GM18868 (cell line): ENCODE measurements around the gene MYOCD.
"Not testable (repeated sequence)": the region's sequence is repeated elsewhere in the genome, so short reads cannot be mapped to it uniquely, and the experiment has no call there.

Experiments
- ATAC-seq: cut with Tn5 transposase; IDR thresholded peaks from one replicate; pipeline ENCODE4 v1.9.1; 2021; ENCODE audit warnings: mild to moderate bottlenecking, moderate library complexity; ENCODE audit not compliant: unreplicated experiment

MYOCD gene, protein sequence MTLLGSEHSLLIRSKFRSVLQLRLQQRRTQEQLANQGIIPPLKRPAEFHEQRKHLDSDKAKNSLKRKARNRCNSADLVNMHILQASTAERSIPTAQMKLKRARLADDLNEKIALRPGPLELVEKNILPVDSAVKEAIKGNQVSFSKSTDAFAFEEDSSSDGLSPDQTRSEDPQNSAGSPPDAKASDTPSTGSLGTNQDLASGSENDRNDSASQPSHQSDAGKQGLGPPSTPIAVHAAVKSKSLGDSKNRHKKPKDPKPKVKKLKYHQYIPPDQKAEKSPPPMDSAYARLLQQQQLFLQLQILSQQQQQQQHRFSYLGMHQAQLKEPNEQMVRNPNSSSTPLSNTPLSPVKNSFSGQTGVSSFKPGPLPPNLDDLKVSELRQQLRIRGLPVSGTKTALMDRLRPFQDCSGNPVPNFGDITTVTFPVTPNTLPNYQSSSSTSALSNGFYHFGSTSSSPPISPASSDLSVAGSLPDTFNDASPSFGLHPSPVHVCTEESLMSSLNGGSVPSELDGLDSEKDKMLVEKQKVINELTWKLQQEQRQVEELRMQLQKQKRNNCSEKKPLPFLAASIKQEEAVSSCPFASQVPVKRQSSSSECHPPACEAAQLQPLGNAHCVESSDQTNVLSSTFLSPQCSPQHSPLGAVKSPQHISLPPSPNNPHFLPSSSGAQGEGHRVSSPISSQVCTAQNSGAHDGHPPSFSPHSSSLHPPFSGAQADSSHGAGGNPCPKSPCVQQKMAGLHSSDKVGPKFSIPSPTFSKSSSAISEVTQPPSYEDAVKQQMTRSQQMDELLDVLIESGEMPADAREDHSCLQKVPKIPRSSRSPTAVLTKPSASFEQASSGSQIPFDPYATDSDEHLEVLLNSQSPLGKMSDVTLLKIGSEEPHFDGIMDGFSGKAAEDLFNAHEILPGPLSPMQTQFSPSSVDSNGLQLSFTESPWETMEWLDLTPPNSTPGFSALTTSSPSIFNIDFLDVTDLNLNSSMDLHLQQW

DNA sequence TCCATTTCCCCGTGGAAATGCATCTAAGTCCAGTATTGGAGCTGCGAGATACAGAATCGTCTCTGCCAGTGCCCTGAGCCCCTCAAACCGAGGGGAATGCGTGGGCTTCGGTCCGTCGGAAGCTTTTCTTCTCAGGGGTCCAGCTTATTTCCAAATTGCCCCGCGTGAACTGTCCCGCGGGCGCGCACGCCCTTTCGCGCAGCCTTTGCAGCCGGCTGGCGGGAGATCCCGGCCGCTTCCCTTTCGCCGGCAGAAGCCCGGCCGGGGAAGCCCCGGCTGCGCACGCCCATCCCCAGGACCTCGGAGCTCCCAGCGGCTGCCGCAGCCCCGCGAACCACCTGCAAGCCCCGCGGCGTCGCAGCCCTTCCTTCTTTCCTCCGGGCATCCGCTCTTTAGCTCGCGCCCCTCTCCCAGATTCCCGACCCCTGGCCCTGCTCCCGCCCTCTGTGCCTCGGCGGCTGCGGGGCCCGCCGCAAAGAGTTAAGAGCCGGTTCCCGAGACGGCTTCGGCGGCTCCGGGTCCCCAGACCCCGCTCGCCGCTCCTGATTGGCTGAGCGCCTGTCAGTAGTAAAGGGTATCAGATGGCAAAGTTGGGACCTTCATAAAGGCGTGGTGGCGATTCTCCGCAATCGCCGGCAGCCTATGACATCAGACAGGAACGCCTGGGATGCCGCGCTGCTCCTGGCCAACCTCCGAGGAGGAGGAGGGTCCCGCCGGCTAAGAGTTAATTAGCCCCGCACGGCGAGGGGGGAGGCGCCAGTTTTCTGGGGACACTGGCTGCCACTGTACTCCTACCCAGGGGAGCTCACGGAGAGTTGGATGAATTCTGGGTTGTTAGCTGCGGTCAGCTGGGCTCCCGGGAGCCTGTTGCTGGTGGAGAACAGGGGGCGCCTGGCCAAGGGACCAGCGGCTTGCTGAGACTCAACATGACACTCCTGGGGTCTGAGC lies at the start of gene MYOCD:
Gene MYOCD (plus strand): TSS at position 628 of the 948 bp plus-strand sequence. CDS start 299 bp downstream, at position 927.
- no peak for ATAC-seq

DNA sequence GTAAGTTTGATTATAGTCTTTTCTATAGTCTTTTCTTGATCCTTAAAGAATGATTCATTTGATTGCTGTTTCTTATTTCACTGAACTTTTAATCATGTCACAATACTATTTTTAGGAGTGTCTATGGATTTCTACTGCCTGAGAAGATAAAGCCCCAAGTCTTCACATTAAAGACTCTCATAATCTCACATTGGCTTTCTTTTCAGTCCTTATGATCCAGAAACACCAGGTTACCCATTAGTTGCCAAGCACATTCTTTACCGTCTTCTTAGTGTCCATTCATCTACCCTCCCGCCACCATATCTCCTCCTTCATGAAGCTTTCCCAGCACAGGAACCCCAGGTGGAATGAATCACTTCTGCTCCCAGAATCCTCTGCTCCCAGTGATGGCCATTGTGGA lies 49.5 kb upstream of the MYOCD start:
- no peak for ATAC-seq

DNA sequence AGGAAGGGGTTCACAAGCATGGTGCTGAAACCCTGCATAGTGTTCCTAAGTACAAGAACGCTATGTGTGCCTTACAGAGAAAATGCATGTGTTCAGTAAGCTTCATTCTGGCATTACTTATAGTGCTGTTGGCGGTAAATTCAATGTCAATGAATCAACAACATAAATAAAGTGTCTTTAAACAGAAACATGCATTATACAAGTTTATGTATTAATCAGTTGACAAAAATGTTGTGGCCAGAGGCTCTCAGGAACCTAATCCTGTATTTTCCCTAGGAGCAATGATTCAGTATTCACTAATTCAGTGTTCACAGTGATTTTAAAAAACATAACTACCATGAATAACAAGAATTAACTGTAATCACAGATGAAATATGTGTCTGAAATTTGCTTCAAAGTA lies 47.1 kb upstream of the MYOCD start:
- ATAC-seq: no peak

DNA sequence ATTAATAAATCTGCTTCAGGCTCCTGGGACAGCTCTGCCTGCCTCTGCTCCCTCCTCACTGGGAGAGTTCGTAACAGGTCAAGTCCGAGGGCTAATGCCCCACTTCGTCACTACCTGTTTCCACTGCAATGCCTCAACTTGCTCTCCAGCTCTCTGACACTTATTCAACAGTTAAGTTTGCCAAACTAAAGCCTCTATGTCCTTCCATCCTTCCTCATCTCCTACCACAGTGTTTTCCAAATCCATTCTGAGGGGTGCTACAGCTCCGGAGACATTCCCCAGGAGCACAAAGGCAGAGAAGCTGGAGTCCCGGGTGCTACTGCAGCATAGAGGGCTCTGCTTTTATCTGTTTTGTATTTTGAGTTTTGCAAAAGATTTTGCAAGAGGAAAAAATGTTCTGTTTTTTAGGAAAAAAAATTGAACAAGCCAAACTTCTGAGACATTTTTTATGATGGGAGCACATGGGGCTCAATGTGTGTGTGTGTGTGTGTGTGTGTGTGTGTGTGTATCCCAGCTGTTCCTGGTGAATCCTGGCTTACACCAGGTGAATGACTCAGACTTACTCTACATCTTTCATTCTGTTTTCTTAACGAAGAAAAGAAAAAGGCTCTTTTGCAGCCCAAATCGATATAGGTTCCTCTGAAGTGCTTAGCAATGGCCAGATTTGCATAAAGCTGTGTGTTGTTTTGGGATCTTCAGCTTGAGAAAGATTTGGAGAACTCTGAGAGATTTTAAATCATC lies 46.1 kb upstream of the MYOCD start:
- ATAC-seq: no peak

DNA sequence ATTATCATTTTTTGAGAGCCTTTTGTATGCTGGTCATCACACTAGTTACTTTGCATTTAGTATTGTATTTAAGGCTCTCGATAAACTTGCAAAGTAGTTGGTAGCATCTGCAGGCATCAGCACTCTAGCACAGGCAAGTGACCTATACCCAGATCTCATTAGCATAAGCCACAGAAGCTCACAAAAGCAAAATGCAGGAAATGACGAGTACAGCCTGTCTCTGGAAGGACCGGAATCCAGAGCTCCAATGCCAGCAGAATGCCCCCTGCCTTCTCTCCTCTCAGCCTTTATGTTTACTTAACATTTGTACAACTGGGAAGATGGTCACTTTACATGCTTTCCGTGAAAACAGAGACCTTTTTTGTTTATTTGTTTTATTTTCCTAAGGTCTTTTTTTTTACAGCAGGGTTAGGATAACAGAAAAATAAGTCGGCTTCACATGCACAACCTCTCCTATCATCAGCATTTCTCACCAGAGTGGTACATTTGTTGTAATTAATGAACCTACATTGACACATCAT lies 45.4 kb upstream of the MYOCD start:
- no peak for ATAC-seq

DNA sequence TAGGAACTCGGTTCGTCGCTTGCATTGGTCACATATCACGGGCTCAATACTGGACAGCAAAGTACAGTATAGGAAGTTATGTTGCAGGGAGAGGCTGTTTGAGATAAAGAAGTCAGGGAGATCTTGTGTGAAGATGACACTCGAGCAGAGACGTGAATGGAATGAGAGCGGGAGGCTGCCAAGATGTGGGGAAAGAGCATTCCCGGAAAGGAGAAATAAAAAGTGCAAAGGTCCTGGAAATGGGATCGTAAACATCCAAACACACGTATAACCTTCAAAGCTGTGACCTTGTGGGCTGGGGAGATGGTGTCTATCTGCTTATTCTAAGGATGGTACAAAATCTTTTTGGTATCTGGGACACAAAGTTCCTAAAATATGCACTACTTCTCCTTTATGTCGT lies 43.0 kb upstream of the MYOCD start:
- ATAC-seq: no peak

DNA sequence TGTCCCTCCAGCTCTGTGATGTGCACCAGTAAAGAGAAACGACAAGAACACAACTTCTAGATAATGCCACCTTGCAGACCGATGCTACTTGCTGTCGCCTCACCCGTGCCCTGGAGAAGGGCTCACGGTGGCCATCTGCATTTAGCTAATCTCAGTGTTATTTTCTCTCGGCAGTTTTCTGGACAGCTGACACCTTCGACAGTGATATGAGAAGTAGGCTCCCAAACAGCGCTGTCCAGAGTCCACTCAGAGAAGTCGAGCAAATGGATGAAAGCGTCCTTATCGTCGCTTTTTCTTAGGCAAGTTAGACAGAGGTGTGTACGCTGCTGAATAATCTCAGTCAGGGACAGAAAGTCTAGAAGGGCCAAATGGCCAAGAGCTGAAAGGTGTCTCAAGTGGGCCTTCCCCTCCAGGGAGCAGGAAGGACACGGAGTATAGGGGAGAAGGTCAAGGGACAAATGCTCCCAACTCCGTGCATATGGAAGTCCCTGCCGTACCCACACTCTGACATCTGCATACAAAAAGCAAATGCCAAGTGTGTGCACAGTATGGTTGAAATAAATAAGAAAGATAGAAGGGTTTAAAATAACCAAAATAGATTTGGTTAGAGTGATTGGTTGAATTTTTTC lies 42.4 kb upstream of the MYOCD start:
- ATAC-seq: no peak

DNA sequence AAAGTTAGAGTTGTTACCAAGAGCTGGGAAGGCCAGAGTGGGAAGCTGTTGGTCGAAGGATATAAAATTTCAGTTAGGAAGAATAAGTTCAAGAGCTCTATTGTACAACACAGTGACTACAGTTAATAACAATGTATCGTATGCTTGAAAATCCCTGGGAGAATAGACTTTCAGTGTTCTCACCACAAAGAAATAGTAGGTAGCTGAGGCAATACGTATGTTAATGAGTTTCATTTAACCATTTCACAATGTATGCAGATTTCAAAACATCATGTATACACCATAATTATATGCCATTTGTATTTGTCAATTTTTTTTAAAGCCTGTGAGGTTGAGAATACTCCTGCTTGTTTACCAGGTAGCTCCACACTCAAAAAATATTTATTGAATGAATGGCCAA lies 41.5 kb upstream of the MYOCD start:
- ATAC-seq: no peak

DNA sequence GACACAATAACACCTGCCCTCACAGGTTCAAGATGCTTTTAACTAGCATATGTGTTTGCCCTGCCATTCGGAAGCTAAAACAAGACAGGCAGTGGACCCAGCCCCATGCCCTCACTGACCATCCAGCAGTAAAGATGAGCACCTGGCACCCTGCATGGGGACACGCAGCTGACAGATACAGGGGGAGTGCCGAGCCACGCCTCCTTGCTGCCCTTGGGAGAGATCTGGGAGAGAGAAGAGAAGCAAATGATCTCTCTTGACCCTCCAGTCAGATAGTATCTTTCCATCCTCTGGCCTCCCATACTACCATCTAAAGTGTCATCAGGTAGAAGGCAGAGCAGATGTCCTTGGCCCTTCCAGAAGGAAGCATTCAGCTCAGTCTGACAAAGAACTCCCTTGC lies 40.6 kb upstream of the MYOCD start:
- ATAC-seq: no peak

DNA sequence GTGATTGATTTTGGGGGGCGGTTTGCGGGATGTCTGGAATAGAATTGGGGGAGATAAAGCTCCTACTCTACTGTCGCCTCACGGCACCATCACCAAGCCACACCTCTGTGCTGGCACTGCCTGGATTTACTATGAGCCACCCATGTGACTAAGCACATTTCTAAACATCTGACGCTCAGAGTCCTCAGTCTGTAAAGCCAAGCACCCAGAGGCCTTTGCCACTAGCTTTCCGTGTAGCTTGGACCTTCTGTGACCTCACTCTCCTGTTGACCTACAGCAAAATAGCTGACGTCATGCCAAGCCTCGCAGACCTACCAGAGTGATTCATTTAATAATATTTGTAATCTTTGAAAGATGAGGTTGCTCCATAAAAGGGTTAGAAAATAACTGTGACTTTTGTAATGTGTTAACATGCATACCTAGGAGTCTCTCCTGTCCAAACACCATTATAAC lies 38.5 kb upstream of the MYOCD start:
- ATAC-seq: no peak

DNA sequence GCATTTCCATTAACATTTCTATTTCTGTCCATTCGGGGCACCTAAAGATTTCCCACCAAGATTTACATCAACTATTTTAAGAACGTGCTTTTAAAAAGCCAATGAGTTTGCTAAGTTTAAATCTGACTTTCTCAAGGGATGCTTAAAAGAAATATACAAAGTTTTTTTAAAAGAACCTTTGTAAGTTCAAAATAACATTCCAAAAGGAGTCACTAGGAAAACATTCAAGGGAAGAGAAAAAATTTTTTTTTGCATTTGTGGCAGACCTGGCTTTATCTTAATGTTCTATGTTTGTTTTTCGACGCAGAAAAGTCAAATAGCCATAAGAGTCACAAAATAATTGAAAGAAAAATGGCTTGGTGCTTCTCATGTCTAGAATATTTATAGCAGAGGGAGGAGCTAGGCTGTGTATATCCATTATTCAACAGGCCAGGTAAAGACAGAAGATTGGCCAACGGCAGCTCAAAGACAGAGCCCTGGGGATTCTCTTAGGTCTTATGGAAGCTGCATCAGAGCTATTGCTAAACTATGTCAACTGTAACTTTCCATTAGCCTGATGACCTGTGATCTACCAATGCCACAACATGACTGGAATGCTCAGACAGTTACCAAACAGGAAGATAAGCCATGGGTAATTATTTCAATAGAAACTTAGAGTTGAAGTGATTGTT lies 37.8 kb upstream of the MYOCD start:
- ATAC-seq: no peak

DNA sequence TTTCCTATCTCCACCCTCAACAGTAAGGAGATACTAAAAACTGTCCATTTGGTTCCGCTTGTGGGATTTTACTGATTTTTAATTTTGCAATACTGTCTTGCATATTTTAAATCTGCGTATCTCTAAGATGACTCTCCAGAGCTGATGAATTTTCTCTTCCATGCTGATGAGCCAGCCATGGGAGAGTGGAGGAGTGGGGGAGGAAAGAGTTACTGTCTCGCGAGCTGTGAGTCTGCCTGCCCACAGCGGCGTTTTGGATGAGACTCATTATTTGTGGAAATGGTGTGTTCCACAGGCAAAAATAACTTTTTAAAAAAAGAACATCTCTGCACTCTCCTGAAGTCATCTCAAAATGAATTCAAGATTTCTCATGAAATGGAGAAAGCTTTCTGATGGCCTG lies 34.6 kb upstream of the MYOCD start:
- ATAC-seq: no peak

DNA sequence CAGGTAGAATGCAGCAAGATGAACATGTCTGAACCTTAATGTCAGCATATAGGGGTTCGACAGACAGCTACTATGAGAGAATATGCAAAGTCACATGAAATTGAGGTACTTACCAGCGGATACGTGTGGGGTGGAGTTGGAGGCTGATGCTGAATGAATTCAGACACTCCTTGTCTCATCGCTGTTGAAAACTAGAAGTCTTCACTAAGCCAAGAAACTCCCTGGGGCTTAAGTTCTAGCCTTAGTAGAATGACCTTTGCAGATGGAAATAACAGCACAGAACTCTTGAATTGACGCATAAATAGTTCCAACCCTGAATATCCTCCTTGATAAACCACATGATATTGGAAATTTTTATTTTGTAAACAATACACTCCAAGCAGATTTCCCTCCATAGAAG lies 32.9 kb upstream of the MYOCD start:
- no peak for ATAC-seq

DNA sequence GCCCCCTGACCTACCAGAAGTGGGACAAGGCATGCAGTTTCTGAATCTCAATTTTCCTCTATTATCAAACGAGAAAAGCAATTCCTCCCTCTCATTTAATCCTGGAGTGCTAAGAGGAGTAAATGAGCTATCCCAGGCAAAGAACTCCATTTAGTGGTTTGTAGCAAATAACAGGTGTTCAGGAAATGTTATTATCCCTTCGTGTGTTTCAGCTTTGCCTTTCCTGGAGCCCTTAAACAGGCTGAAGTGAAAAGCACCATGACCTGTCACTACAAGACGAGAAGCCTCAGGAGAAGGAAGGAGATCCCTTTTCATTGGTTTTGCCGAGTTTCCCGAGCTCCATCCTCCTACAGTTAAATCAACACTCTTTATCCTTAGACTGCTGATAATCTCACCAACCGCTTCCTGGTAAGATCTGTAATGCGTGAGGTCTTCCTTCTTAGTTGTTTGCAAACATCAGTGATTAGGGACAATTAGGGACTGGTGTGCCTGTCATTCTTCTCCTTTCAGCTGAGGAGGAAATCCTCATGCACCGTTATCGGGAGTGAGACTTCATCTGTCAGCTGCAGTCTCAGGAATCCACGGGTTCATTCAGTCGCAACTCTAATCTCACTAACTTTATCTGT lies 30.8 kb upstream of the MYOCD start:
- ATAC-seq: no peak

DNA sequence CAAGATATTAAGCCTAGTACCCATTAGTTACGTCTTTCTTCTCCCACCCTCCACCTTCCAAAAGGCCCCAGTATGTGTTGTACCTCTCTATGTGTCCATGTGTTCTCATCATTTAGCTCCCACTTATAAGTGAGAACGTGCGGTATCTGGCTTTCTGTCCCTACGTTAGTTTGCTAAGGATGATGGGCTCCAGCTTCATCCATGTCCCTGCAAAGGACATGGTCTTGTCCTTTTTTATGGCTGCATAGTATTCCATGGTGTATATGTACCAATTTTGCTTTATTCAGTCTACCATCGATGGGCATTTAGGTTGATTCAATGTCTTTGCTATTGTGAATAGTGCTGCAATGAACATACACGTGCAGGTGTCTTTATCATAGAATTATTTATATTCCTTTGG lies 29.7 kb upstream of the MYOCD start:
- ATAC-seq: not testable (repeated sequence)

DNA sequence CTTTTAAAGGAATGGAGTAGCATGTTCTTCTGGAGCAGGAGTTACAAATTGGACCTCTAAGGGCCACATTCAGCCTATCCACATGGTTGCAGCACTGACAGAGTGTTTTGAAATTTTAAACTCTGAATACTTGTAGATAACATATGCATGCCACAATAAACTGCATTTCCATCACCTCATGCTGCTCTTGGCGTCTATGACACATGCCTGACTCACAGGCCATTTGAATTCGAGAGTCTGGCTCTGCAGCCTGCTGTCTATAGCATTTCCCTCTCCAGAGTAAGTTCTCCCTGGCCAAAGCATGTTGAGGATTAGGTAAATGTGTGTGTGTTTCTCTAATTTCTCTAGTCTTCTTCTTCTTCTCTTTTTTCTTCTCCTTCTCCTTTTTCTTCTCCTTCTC lies 28.7 kb upstream of the MYOCD start:
- no peak for ATAC-seq

DNA sequence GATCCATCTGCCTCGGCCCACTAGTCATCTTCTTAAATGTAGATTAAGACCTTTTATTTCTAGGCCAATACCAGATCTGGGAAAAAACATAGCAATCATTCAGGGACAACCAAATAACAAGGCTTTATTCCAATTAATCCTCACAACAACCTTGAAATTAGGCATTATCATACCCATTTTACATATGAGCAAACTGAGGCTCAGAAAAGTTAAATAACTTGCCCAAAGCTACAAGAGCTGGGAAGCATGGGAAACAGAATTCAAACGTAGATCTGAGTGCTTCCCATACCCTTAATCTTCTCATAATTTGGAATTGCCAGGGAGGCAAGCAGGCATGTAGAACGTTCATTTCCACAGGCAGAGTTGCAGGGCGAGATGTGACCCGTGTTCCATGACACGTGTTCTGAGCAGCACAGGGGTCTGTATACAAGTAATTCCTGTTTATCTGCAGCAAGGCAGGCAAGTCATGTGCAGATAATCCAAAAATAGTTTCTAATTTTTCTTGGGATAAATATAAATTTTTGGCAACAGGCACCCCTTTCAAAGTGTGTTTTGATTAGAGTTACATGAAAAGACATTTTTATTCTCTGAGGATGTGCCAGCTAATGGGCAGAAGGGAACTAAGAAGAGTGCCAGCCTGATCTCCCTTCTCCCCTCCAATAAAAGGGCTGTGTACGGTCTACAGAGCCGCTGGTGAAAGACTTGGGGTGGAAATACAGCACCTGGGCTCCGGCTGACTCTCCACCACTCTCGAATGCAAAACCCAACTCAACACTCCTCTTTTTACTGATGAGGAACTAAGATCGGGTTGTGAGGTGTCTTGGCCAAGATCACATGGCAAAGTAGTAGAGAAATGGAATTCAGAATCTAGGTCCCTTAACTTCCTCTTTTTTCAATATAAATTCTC lies 27.7 kb upstream of the MYOCD start:
- ATAC-seq: no peak
